Mesendoderm (in vitro differentiated cells): ENCODE data around the gene PLBD2.
A peak's percentile ranks its signal among the peaks of the same experiment; 100 is the strongest.

ENCODE experiments used
- DNase-seq: peaks from one replicate; pipeline ENCODE4 v3.0.0; 2013
- H2AK5ac ChIP-seq: 2 replicates; pipeline ENCODE4 v1.6.1; 2013; ENCODE audit warnings: low read length, inconsistent platforms
- H2BK120ac ChIP-seq: 2 replicates; pipeline ENCODE4 v1.6.1; 2013; ENCODE audit warnings: low read depth, mild to moderate bottlenecking, low read length, moderate library complexity, mixed read lengths
- H2BK15ac ChIP-seq: replicated peaks from 2 replicates; pipeline ENCODE4 v1.6.1; 2013; ENCODE audit warnings: low read depth, mild to moderate bottlenecking, moderate library complexity
- H2BK5ac ChIP-seq: 2 replicates; pipeline ENCODE4 v1.6.1; 2013; ENCODE audit warnings: low read length, inconsistent platforms
- H3K18ac ChIP-seq: 2 replicates; pipeline ENCODE4 v1.6.1; 2013; ENCODE audit warnings: mild to moderate bottlenecking, low read length, mixed read lengths
- H3K23ac ChIP-seq: one replicate; pipeline ENCODE4 v1.6.1; 2013; ENCODE audit warnings: low read length
- H3K27ac ChIP-seq: 2 replicates; pipeline ENCODE4 v1.5.1; 2013; ENCODE audit warnings: low read depth, mild to moderate bottlenecking, inconsistent platforms, low read length, moderate library complexity
- H3K27me3 ChIP-seq: 2 replicates; pipeline ENCODE4 v1.6.1; 2013; ENCODE audit warnings: low read length, control low read depth, mild to moderate bottlenecking, inconsistent platforms; ENCODE audit not compliant: insufficient read depth, poor library complexity
- H3K36me3 ChIP-seq: 2 replicates; pipeline ENCODE4 v1.6.1; 2013; ENCODE audit warnings: low read length, inconsistent platforms; ENCODE audit not compliant: control insufficient read depth, insufficient read depth
- H3K4ac ChIP-seq: one replicate; pipeline ENCODE4 v1.6.1; 2013; ENCODE audit warnings: low read depth, mild to moderate bottlenecking, low read length, moderate library complexity
- H3K4me1 ChIP-seq: 2 replicates; pipeline ENCODE4 v1.6.1; 2013; ENCODE audit warnings: low read depth, low read length, inconsistent platforms; ENCODE audit not compliant: control insufficient read depth
- H3K4me2 ChIP-seq: 2 replicates; pipeline ENCODE4 v1.6.1; 2013; ENCODE audit warnings: low read length
- H3K4me3 ChIP-seq: 2 replicates; pipeline ENCODE4 v1.5.1; 2013; ENCODE audit warnings: mild to moderate bottlenecking, low read length
- H3K56ac ChIP-seq: one replicate; pipeline ENCODE4 v1.6.1; 2013; ENCODE audit warnings: low read length
- H3K79me1 ChIP-seq: 2 replicates; pipeline ENCODE4 v1.6.1; 2013; ENCODE audit warnings: low read length, inconsistent platforms
- H3K79me2 ChIP-seq: 2 replicates; pipeline ENCODE4 v1.6.1; 2013; ENCODE audit warnings: mild to moderate bottlenecking, low read length; ENCODE audit not compliant: control insufficient read depth, insufficient read depth
- H3K9ac ChIP-seq: 2 replicates; pipeline ENCODE4 v1.6.1; 2013; ENCODE audit warnings: low read length, inconsistent platforms
- H4K5ac ChIP-seq: one replicate; pipeline ENCODE4 v1.6.1; 2013; ENCODE audit warnings: low read length
- H4K8ac ChIP-seq: one replicate; pipeline ENCODE4 v1.6.1; 2013; ENCODE audit warnings: low read depth, mild to moderate bottlenecking, control low read depth, low read length, moderate library complexity
- WGBS: extraction: QIAGEN DNeasy Blood & Tissue Kit; methylation state at CpG from one replicate; pipeline ENCODE4 v1.1.7; 2013; ENCODE audit warnings: low lambda C conversion rate, missing lambda C conversion rate; ENCODE audit not compliant: insufficient coverage; ENCODE audit errors: extremely low coverage; 5-methylcytosine and 5-hydroxymethylcytosine counted together

The PLBD2 gene

GRCh38 chr12:113416091-113416754 is 57.8 kb downstream of the PLBD2 start:
- H3K4me1 ChIP-seq = no peaks in the 10 kb centered on the region
- H3K4ac ChIP-seq = no peak overlapping the region
- no peak overlapping the region for H3K4me2 ChIP-seq
- no peak overlapping the region for H3K56ac ChIP-seq
- H2AK5ac ChIP-seq = no peak overlapping the region
- DNase-seq = no peak
- H3K79me2 ChIP-seq = no peaks in the 10 kb centered on the region
- no peak overlapping the region for H3K27ac ChIP-seq
- H3K23ac ChIP-seq = no peak overlapping the region
- no peak overlapping the region for H3K18ac ChIP-seq
- no peaks in the 10 kb centered on the region for H3K79me1 ChIP-seq
- no peak overlapping the region for H3K9ac ChIP-seq
- H3K27me3 ChIP-seq = no peaks in the 10 kb centered on the region
- H3K4me3 ChIP-seq = no peak overlapping the region
- no peak overlapping the region for H2BK120ac ChIP-seq
- no peak overlapping the region for H2BK15ac ChIP-seq
- no peak overlapping the region for H4K5ac ChIP-seq
- H2BK5ac ChIP-seq = no peak overlapping the region
- H3K36me3 ChIP-seq = no peaks in the 10 kb centered on the region
- WGBS = no CpG with 5 or more reads among the region's 6 CpGs
- H4K8ac ChIP-seq = no peak overlapping the region

- Histone ChIP-seq H3K27ac (no peak overlapping the region), H2AK5ac (no peak overlapping the region), H2BK120ac (no peak overlapping the region), H3K56ac (no peak overlapping the region), H2BK15ac (no peak overlapping the region), H3K4me1 (no peaks in the 10 kb centered on the region), H3K4ac (no peak overlapping the region), H3K4me3 (no peak overlapping the region), H3K4me2 (no peak overlapping the region), H3K36me3 (no peaks in the 10 kb centered on the region), H3K79me2 (no peaks in the 10 kb centered on the region), H3K9ac (no peak overlapping the region), H4K8ac (no peak overlapping the region), H3K27me3 (no peaks in the 10 kb centered on the region), H4K5ac (no peak overlapping the region), H3K23ac (no peak overlapping the region), H3K18ac (no peak overlapping the region), H2BK5ac (no peak overlapping the region), H3K79me1 (no peaks in the 10 kb centered on the region)
- no peak for DNase-seq
- no CpG with 5 or more reads among the region's 13 CpGs for WGBS
Observed at GRCh38 chr12:113418213-113418879, 60.0 kb downstream of the PLBD2 start.

DNA sequence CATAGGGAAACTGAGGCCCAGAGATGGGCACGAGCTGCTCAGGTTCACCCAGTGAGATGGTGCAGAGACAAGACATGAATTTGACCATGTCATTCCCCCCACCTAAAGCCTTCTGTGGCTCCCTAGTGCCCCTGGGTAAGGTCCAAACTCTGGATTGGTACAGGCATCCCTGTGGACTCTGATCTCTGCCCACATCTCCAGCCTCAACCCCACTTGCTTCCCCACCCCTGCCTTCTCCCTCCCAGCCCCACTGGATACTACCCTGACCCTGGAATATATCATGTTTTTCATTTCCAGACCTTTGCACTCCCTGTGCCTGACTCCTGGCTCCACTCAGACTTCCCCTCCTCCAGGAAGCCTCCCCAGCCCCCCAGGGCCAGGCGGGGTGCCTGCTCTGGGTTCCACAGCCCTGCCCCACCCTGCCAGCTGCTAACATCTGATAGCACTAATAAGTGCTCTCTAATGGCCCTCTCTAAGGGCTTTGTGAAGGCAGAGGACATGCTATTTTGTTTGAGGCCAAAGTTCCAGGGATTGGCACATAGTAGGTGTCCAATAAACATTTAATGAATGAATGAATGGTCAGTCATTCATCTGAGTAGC is 62.7 kb downstream of the PLBD2 start:
- WGBS = no CpG with 5 or more reads among the region's 2 CpGs

GRCh38 chr12:113422030-113422885 is 63.9 kb downstream of the PLBD2 start, which contains the start of gene SDSL:
Gene SDSL, plus strand, starts transcription at chr12:113422380. Its CDS starts 5,603 bp downstream, at chr12:113427983.
- Histone ChIP-seq H3K4ac (no peak within 1 kb of the TSS), H2BK5ac (no peak within 1 kb of the TSS), H3K27ac (no peak within 1 kb of the TSS), H4K5ac (no peak within 1 kb of the TSS), H3K18ac (no peak within 1 kb of the TSS), H3K4me2 (no peak within 1 kb of the TSS), H2BK15ac (no peak within 1 kb of the TSS), H3K79me2 (no peaks in the 10 kb centered on the region), H3K4me3 (no peak within 1 kb of the TSS), H3K9ac (peak within 1 kb of the TSS; percentile 52), H2BK120ac (no peak within 1 kb of the TSS), H3K36me3 (no peaks in the 10 kb centered on the region), H3K27me3 (no peaks in the 10 kb centered on the region), H4K8ac (no peak within 1 kb of the TSS), H3K23ac (no peak within 1 kb of the TSS), H3K4me1 (no peaks in the 10 kb centered on the region), H3K79me1 (no peaks in the 10 kb centered on the region), H2AK5ac (no peak within 1 kb of the TSS), H3K56ac (peak within 1 kb of the TSS; percentile 82)
- WGBS = no CpG with 5 or more reads among the region's 13 CpGs
- DNase-seq = peak; percentile 81

More for the DNA sequence above, 62.7 kb downstream of the PLBD2 start:
- Histone ChIP-seq H3K18ac (no peak overlapping the region), H3K27me3 (no peaks in the 10 kb centered on the region), H4K8ac (no peak overlapping the region), H2BK5ac (no peak overlapping the region), H3K4me2 (no peak overlapping the region), H3K27ac (no peak overlapping the region), H4K5ac (no peak overlapping the region), H3K9ac (no peak overlapping the region), H3K79me2 (no peaks in the 10 kb centered on the region), H2AK5ac (no peak overlapping the region), H3K4ac (no peak overlapping the region), H2BK15ac (no peak overlapping the region), H3K4me3 (no peak overlapping the region), H2BK120ac (no peak overlapping the region), H3K56ac (no peak overlapping the region), H3K79me1 (no peaks in the 10 kb centered on the region), H3K23ac (no peak overlapping the region), H3K4me1 (no peaks in the 10 kb centered on the region), H3K36me3 (no peaks in the 10 kb centered on the region)
- no peak for DNase-seq

DNA sequence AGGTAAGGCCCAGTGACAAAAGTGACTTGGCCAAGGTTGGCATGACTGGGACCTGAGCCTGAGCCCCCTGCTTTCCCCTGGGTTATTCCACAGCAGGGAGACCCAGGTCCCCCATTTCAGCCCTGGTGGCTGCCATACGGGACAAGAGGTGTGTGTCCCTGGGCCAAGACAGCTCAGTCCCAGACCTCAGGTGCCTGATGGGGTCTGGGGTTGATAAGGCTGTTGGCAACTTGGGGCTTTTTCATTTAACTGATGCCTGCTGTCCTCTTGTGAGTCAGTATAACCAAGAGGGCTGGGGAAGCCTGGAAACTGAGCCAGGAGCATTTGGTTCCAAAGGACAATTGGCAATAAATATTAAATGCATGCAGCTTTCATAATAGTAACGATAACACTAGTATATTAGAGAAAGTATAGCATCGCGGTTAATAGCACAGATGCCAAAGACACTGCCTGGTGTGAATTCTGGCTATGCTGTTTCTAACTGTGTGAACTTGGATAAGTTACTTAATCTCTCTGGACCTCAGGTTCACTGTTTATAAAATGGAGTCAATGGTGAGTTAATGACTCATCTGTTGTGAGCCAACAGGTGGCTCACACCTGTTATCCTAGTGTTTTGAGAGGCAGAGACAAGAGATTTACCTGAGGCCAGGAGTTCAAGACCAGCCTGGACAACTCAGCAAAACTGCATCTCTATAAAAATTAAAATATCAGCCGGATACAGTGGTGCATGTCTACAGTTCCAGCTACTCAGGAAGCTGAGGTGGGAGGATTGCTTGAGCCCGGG is 64.7 kb downstream of the PLBD2 start:
- no CpG with 5 or more reads among the region's 6 CpGs for WGBS
- Histone ChIP-seq H3K23ac (no peak overlapping the region), H3K4me2 (no peak overlapping the region), H3K27ac (no peak overlapping the region), H3K56ac (peak overlapping the region; percentile 10), H4K5ac (no peak overlapping the region), H2BK5ac (no peak overlapping the region), H3K79me1 (no peaks in the 10 kb centered on the region), H2BK120ac (no peak overlapping the region), H4K8ac (no peak overlapping the region), H3K36me3 (no peaks in the 10 kb centered on the region), H3K79me2 (no peaks in the 10 kb centered on the region), H3K4me1 (no peaks in the 10 kb centered on the region), H2AK5ac (no peak overlapping the region), H3K9ac (no peak overlapping the region), H3K18ac (no peak overlapping the region), H2BK15ac (no peak overlapping the region), H3K4ac (no peak overlapping the region), H3K4me3 (no peak overlapping the region), H3K27me3 (no peaks in the 10 kb centered on the region)
- no peak for DNase-seq
